Measurements from ENCODE around the gene PEX26.
"Not testable (repeated sequence)": the region's sequence is repeated elsewhere in the genome, so short reads cannot be mapped to it uniquely, and the experiment has no call there.

Gene PEX26

DNA sequence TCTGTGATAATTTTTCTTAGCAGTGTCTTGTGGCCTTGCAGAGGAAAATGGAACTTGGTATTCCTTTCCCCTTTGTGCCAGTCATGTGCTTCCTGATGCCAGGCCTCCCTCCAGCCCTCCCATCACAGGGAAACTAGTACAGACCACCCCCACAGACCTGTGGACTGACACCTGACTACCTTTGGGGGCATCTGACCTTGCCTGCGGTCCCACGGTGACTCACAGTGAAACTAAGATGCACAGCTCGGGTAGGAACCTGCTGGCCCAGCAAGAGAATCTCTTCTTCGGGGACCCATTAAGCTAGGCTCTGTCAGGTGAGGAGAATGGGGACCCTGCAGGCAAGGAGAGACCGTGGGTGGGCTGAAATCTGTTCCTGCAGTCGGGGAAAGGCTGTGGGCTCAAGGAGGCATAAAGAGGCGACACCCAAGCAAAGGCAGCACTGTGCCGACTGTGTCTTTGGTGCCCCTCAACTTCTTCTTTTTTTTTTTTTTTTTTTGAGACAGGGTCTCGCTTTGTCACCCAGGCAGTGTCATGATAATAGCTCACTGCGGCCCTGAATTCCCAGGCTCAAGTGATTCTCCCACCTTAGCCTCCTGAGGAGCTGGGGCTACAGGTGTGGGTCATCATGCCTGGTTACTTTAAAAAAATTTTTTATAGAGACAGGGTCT is 20.8 kb upstream of the PEX26 start:
- no peak for DNase-seq

DNA sequence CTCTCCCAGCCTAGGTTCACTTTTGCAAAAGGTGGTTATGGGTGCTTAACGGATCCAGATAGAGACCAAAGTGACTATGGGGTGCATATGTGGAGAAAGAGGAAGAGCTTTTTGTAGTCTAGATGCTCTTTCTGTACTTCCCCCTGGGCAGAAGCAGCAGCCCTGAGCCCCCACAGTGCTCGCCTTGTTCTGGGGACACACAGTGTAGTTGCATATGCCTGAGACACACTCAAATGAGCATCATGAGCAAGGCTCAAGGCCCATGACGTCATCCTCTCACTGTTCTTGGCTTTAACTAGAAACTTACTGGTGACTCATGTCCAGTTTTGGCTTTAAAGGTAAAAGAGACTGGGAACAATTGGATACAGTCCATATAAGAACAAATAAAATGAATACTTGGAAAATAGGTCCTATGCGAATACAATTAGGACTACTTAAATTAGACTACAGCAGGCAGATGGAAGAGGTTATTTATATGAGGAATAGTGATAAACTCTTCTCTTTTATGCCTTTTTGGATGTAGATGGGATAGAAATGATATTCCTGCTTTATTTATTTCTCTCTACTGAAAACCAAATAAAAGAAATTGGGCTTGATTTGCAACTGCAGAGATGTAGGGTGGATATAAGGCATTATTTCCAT is 20.1 kb upstream of the PEX26 start:
- DNase-seq, result no peak

DNA sequence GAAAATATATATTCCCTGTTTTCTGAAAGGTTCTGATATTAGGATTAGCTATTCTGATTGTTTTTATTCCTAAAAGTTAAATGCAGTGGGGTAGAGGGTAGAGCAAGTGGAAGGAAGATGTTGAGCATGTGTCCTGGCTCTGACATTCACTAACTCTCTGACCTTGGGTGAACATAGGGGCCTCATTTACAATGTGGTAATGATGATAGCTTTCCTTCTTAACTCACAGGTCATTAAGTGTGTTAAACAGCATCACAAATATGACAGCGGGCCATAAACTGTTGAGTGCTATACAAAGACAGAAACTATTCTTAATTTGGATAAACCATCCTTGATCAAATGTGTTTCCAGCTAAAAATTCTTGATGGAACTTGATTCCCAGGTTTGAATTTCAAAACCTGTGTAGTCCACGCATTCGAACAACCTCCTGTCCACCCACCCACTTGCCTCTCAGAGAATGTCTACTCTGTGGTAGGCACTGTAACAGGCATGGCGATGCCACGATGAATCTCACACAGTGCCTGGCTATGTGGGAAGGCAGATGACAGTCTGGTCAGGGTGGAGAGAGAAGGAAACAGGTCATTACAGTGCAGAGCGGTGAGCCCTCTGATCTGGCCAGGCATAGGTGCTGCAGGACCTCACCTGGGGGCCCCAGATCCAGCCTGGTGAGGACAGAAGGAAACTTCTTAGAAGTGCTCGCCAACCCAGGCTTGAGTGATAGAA is 19.3 kb upstream of the PEX26 start:
- DNase-seq, result no peak

DNA sequence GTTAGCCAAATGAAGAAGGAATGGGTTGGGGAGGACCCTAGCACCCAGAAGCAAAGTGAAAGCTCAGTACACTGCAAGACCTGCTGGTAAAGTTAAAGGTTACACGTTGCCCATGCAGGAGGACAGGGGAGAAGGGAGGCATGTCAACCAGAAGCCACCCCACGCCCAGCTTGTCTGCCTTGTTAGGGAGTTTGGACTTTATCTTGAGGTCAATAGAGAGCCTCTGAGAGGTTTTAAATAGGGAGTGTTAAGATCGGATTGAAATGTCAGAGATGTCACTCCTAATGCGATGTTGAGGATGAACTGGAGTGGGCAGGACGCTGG is 18.7 kb upstream of the PEX26 start:
- DNase-seq, result no peak

DNA sequence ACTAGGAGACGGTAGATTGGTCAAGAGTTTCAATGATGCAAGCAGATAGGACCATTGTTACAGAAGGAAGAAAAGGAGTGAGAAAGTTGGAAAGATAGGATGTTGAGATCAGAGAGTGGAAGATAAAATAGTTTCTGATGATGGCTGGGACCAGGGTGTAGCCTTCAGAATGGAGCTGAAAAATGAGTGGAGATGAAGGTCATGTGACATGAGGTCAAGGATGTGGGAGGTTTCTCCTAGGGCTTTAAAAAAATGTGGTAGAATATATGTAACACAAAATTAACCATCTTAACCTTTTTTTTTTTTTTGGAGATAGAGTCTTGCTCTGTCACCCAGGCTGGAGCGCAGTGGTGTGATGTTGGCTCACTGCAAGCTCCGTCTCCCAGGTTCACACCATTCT is 18.3 kb upstream of the PEX26 start:
- DNase-seq, result no peak

DNA sequence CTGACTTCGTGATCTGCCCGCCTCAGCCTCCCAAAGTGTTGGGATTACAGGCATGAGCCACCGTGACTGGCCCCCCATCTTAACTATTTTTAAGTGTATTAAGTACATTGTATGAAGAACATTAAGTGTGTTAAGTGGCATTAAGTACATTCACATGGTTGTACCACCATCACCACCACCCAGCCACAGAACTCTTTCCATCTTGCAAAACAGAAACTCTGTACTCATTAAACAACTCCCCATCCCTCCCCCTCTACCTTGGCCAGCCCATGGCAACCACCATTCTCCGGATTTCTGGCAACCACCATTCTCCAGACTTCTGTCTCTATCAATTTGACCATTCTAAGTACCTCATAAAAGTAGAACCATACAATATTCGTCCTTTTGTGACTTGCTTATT is 17.8 kb upstream of the PEX26 start:
- DNase-seq, result no peak

DNA sequence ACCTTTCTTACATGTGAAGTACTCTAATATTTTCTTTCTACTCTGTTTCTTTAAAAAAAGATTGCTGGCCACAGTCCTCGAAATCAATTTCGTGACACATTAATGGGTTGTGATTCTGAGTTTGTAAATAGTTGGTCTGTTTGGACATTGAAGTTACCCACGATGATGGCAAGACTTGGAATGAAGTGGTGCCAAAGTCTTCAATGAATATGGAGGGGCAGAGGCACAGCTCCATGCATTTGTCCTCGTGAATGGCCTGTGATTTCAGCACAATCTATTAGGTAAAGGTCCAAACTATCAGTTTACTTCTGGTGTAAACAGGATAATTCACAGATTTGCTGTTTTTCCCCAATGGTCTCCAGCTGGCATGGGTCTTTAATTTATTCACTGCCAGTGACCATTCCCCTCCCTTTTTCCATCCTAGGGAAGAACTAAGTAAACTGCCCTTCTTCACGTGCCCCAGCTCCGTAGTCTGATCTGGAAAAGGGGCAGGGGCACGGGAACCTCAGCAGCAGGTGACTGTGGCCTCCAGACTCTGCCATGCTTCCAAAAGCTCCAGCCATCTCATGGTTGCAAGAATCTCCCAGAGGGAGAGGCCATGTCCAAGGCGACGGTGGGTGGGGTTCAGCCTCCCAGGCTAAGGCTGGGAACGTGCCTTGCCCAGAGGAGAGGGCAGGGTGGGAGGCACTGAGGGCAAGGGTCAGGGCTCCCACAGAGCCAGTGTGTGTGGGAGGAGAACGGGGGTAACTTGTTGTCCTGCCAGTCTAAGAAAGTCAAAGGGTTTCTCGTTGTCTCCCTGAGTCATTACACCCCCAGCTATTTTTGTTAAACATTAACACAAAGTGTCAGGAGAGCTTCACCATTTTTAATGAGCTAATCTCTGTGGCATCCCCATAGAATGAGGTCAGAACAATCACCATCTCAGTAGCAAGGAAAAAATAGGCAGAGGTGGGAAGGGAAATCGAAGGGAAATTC is 16.9 kb upstream of the PEX26 start:
- DNase-seq, result no peak

DNA sequence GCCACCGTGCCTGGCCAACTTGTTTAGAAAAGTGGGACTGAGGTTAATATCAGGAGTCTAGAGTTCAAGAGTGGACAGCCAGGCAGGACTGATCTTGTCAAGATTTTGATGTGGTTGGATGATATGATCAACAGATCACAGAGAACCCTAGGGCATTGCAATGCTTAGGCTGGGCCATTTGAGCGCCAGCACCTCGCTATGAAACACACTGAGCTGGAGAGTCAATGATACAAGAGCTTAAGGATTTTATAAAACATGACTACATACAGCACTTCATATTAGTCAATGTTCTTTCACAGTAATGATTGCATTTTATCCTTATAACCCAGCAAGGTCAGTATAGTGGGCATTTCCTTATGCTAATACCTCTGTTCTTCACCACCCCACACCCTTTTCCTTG is 15.4 kb upstream of the PEX26 start:
- DNase-seq, result no peak

DNA sequence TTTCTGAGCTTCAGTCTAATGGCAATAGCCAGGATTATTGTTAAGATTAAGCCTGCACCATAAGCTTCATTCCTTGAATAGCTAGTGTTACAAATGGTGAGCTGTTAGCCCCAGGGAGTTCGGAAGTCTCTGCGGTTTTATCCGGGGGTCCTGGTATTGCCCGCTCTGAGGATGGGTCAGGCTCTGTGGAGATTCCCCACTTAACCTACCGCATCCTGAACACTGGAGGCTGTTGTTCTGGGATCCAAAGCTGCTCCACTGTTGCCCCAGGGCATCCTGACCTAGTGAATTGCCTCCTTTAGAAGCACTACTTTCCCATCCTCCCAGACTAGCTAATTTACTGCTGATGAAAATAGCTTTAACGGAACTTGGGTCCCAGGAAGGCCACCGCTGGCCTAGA is 14.5 kb upstream of the PEX26 start:
- DNase-seq, result no peak

DNA sequence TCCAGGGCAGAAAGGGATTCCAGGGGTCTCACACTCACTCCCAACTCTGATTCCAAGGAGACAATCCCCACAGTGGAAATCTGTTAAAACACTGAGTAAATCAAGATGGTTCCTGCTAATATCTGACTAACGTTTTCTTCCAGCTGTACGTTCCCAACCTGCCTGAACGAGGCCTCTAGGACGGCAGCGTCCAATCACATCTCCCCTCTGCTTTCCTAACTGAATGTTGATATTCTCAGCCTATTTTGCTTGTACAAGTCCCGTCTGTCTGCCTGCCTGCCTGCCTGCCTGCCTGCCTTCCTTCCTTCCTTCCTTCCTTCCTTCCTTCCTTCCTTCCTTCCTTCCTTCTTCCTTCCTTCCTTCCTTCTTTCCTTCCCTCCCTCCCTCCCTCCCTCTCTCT is 14.1 kb upstream of the PEX26 start:
- DNase-seq, result not testable (repeated sequence)

DNA sequence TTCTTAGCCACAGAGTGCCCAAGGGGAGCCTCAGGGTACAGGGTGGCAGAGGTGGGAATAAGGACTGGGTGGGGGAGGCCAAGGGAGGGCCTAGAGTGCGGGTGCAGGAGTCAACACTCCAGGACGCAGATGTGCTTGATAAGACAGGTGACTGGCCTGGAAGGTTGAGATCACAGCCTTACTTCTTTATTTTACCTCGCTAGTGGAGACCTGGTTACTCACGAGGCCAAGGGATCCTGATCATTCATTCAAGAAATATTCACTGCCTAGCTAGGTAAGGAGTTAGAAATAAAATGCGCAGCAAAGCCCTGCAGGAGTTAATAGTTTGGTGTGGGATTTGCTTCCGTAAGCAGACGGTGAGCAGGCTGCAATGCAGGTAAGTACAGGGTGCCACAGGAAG is 13.2 kb upstream of the PEX26 start:
- DNase-seq, result no peak

DNA sequence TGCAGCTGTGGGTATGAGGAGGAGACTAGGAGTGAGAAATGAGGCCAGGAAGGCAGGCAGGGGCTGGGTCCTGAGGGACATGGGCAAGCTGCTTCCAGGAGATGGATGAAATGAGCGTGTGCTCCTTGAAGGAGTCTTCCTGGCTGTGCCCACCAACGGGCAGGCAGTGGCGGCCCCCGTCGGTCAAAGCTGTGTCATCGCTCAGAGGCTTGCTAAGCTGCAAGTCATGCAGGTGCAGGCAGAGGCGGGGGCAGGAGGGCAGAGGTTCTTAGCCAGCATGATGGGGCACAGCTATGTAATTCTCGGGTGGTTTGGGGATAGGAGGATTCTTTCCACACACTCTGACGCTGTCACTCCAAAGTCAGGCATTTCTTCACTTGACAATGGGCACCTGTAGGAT is 12.5 kb upstream of the PEX26 start:
- no peak for DNase-seq

DNA sequence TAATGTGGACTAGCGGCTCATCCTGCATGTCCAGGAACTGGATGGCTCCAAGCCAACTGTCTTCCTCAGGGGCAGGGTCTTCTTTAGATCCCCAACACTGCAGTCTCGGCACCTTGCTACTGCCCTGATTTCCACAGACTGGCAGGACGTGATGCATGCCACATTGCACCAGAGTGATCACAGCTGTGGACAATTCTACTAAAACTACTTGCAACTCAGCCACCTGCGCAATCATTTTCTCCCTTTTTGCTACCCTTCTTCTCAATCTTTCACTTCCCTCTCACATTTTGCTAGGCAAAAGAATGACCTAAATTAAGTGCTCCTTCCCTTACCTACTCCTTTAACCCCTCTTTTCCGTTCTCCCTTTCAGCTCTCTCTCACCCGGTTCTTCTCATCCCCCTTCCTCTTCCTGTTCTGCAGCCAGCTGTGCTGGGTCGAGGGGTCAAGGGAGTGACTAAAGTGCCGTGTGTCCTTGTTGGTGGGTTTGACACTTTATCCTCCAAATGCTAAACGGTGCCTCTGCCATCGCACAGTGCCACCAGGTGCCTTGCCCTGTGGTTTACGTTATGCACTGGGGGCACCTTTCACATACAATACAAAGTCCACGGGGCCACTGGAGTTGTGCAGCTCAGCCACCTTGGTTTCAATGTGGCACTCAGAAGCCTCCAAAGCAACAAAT is 11.5 kb upstream of the PEX26 start:
- no peak for DNase-seq

DNA sequence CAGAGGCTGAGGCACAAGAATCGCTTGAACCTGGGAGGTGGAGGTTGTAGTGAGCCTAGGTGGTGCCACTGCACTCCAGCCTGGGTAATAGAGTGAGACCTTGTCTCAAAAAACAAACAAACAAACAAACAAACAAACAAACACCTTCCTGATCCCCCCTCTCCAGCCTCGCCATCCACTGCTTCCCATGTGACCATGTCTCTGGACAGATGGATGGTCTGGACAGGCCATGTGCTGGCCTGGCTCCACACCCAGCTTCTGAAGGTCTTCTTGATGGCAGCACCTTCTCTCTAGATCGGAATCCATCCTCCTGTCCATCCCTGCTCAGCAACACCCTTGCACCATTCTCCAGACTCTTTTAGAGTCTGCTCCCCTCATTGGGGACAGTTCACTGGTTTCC is 10.7 kb upstream of the PEX26 start:
- no peak for DNase-seq

DNA sequence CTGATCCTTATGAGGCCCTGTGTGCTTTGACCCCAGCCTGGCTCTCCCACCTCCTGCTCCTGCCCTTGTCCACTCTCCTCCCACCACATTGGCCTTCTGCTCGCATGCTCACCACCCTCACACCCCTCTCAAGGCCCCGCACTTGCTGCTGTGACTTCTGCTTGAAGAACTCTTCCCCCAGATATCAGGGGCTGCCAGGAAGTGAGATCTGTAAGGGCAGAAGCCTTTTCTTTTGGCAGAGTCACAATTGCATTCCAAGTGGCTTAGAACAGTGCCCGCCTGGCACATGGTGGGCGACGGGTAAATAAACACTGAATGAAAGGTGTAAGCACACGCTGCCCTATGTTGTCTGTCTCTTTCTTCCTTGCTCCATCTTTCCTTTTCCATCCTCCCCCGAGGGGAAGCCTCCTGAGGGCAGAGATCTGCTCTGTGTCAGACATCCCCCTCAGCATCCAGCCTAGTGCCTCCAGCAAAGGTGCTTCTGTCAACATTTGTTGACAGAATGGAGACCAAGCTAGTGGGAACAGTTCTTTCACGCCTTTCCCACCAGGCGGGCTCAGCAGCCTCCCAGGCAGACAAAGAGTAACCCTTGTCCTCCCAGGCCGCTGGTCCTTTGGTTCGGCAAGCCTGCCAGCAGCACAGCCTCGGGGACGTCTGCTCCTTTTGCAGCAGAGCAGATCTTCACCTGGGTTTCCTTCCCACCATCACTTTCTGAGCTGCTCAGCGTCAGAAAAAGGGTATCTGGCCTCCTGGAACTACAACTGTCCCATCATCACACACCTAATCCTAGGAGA is 10.0 kb upstream of the PEX26 start:
- DNase-seq, result no peak

DNA sequence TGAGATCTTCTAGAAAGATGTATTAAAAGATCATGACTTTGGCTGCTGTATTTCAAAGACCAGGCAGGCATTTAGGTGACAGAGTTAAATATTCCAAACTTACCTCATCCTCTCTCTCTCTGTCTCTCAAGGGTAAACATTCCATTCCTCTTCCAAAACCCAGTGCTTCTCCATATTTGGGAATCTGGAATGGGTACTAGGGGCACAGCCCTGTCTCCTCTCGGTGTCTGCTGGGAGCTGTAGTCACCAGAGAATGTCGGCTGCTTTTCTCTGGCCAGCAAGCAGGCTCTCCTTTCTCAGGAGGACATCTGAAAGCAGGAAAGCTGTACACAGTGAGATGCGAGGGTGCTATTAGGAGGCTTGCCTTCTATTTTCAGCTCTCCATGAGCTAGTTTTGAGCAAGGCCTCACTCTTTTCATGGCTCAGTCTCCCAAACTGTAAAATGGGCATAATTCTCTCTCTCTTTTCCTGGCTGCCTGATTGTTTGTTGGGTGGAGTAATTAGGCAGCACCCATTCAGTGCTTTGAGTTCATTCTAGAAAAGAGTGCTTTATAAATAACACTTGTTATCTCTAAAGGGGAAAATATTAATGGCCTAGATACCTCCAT is 9.3 kb upstream of the PEX26 start:
- no peak for DNase-seq

DNA sequence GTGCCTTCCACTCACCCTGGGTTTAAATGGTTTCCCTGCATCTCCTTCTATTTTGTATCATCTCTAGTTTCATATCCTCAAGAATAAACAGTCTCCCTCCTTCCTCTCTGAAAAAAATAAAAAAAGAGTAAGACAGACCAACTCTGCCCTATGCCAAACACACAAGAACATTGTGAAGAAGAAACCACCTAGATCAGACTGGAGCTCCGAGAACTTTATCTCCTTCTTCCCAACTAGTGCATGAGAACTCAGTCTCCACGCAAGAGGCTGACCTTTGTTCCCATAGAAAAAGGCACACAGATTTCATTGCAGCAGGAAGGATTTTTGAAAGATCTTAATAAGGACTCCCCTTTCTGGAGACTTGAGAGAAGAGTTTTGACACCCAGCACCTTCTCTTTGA is 8.7 kb upstream of the PEX26 start:
- no peak for DNase-seq

DNA sequence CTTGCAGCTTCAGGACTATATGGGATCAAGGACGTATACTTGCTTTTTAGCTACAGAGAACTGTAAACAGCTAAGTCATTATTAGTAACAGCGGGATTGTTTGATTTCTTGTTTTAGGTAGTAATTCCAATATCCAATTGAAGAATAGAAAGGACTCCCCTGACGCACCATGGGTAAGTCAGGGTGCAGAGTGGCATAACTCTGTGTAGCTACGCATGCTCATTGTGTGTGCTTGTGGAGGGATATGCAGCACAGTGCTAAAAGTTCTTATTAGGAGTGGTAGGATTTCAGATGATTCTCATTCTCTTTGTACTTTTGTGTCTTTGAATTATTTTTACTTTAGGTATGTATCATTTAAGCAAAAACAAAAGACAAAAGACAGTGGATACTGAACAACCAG is 7.7 kb upstream of the PEX26 start:
- DNase-seq, result no peak

DNA sequence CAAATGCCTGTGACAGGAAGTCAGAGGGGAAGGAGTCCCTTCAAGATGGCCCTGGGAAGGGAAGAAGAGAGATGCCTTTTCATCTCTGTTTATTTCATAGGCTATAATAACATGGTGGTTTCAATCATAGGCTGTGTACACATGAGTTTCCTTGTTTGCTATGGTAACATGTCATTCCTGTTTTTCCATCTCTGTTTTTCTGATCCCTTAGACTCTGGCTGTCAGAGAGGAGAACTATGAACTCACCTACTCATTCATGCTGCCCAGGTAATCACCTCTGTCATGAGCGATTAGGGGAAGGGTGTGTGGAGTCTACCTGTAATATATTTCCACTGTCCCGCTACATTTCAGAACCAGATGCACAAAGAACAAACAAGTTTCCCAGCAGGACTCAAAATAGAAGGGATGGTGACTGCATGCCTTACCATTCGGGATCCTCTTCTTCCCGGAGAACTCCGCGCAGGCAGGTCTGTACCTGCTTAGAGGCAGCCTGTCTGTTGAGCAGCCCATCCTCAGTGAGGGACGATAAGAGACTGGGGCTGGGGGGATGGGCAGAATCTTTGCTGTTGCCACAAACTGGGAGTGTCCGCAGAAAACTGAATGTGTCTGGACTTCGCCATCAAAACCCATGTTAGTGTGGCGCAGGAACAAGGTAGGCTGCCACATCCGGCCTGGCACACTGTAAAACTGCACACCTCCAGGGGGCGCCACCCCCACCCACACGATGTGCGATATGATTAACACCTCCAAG is 7.1 kb upstream of the PEX26 start:
- DNase-seq, result no peak

DNA sequence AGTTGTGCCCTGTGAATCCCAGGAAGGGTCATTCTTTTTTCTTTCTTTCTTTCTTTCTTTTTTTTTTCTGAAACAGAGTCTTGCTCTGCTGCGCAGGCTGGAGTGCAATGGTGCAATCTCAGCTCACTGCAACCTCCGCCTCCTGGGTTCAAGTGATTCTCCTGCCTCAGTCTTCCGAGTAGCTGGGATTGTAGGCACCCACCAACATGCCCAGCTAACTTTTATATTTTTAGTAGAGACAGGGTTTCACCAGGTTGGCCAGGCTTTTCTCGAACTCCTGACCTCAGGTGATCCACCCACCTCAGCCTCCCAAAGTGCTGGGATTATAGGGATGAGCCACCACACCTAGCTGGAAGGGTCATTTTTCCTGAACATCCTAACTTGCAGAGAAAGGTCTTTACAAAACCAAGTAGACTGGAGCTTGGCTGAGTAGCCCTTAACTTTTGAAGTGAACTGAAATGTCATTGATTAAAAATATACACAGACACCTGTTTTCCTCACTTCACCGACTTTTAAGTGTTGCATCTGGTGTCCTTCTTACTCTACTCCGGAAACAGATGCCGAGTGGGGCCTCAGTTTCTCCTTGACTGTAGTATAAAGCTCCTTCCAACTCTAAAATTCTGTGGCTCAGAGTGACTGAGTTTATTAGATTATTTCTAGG is 6.4 kb upstream of the PEX26 start:
- DNase-seq, result not testable (repeated sequence)

Measured in activated gamma-delta T cell (primary cell).